RWPE1 (cell line): Measurements from ENCODE around the gene MICU2.

ENCODE experiments used
- CTCF ChIA-PET: fragments of 350-600 bp; sonication (Branson Sonifier 250); formaldehyde crosslinking; extraction: SDS; loops from one replicate; lab custom pipeline; 2021; lab: Yijun Ruan, JAX
- POLR2A ChIA-PET: fragments of 400-600 bp; formaldehyde crosslinking; extraction: SDS; loops from one replicate; lab custom pipeline; 2020; ENCODE audit warnings: antibody characterized with exemption; ENCODE audit not compliant: low non-redundant PET; lab: Yijun Ruan, JAX
- DNase-seq: peaks from one replicate; pipeline ENCODE4 v3.0.0; 2012; ENCODE audit warnings: low spot score
- H3K27ac ChIP-seq: fragments of 450-650 bp; 2 replicates; pipeline ENCODE4 v1.5.1; 2017
- TF ChIP-seq, protein P1 (sequence below): fragments of 450-650 bp; conservative IDR thresholded peaks from 2 replicates; pipeline ENCODE4 v1.5.1; 2017; ENCODE audit warnings: low read depth, mild to moderate bottlenecking

The MICU2 gene

DNA sequence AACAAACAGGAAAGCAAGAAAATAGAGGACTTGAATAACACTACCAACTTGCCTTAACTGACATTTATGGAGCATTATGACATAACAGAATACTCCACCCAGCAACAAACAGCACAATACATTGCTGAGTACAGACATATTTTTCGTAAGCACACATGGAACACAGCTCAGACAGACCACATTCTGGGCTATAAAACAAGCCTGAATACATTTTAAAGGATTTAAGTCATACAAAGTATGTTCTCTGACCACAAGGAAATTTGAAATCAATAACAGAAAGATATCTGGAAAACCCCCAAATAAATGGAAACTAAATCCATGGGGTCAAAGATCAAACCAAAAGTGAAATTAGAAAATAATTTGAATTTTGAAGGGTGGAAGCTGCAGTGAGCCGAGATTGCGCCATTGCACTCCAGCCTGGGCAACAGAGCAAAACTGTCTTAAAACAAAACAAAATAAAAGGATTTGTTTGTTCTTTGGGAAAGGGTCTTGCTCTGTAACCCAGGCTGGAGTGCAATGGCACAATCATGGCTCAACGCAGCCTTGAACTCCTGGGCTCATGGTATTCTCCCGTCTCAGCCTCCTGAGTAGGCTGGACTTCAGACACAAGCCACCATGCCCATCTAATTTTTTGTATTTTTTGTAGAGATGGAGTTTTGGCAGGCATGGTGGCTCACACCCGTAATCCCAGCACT is 150.4 kb downstream of the MICU2 start:
- TF ChIP-seq, protein P1, sequence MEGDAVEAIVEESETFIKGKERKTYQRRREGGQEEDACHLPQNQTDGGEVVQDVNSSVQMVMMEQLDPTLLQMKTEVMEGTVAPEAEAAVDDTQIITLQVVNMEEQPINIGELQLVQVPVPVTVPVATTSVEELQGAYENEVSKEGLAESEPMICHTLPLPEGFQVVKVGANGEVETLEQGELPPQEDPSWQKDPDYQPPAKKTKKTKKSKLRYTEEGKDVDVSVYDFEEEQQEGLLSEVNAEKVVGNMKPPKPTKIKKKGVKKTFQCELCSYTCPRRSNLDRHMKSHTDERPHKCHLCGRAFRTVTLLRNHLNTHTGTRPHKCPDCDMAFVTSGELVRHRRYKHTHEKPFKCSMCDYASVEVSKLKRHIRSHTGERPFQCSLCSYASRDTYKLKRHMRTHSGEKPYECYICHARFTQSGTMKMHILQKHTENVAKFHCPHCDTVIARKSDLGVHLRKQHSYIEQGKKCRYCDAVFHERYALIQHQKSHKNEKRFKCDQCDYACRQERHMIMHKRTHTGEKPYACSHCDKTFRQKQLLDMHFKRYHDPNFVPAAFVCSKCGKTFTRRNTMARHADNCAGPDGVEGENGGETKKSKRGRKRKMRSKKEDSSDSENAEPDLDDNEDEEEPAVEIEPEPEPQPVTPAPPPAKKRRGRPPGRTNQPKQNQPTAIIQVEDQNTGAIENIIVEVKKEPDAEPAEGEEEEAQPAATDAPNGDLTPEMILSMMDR, result no peak
- DNase-seq, result no peak
- CTCF ChIA-PET, result interaction anchor here (0.7 kb wide), 1 partner anchor 12 kb away, joined by 3 read pairs; no protein-coding TSS in a partner anchor
- H3K27ac ChIP-seq, result no peak overlapping the region
- POLR2A ChIA-PET, result no interaction called here

DNA sequence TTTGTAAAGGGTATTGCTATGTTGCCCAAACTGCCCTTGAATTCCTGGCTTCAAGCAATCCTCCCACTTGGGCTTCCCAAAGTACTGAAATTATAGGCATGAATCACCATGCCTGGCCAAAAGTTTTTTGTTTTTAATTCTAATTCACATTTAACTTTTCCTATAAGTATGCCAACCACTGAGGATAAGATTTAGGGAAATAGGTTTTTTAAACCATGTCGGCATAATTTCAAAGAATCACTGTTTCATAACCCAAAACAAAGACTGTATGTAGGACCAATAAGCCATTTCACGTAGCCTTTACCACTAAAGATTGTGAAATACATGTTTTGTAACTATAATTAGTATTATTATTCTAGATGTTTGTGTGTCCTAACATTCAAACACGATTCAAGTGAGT is 153.0 kb downstream of the MICU2 start:
- no peak overlapping the region for H3K27ac ChIP-seq
- no peak for DNase-seq
- TF ChIP-seq, protein P1, result no peak
- ChIA-PET CTCF (no interaction called here), POLR2A (no interaction called here)

DNA sequence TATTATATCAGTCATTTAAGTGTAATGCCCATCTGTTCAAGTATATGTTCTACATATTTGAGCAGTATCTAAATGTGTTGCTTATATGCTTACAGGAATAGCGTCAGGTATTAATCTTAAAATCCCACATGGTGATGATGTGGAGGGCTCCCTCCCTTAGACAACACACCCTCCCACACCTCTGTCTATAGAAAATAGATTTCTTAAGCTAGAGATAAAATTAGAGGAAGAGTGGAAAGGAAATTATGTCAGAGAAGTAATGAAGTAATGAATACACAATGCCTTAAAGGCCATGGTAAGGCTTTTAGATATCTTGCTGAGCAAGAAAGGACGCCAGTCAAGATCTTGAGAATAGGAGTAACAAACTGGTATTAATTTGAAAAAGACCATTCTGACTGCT is 157.3 kb downstream of the MICU2 start:
- CTCF ChIA-PET, result interaction anchor here (0.6 kb wide), 1 partner anchor 731 kb away, joined by 3 read pairs; no protein-coding TSS in a partner anchor
- no peak overlapping the region for H3K27ac ChIP-seq
- POLR2A ChIA-PET, result no interaction called here
- TF ChIP-seq, protein P1, result no peak
- DNase-seq, result no peak

DNA sequence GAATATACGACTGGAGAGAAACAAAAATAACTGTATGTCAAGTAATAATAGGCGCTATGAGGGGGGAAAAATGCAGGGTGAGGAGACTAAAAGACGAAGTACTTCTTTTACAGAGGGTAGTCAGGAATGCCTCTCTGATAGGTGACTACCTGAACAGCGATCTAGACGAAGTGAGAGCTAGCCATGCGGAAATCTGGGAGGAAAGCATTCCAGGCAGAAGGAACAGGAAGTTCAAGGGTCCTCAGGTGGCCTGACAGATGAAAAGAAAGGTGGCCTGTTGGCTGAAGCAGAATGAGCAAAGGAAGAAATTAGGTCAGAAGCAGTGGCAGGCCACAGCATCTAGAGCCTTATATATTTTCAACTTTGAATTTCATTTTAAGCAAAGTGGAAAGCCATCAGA is 158.2 kb downstream of the MICU2 start:
- no peak for DNase-seq
- ChIA-PET POLR2A (no interaction called here), CTCF (no interaction called here)
- TF ChIP-seq, protein P1, result no peak
- no peak overlapping the region for H3K27ac ChIP-seq

DNA sequence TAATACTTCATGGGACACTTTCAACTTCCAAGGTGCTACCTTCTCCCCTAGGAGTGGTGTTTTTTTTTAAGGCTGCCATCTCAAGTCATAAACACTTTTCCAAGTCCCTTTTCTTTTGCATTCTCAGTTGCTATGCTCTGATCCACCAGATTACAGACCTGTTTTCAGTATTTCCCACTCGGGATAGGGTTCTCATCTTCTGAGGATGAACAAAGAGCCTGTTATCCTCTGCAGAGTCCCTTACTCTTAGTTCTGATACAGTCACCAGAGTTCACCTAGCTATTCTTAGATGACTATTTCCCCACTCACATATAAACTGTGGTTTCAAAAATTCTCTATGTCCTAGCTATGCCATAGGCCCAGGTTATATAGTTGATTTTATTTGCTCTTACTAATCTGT is 160.8 kb downstream of the MICU2 start:
- DNase-seq, result no peak
- POLR2A ChIA-PET, result no interaction called here
- TF ChIP-seq, protein P1, result no peak
- CTCF ChIA-PET, result no interaction called here
- H3K27ac ChIP-seq, result no peak overlapping the region
